A549 (cell line): Measurements from ENCODE around the gene PRKAG2. TPM values are rescaled to one million over a fixed set of nuclear protein-coding genes. Genes with fewer than 3 reads are reported as not detected.

Experiments used
- ATAC-seq, 2 experiments: fragments of 200-7000 bp in 1 of 2; fragments of >200 bp in 1 of 2; cut with Nextera tagmentation in 1 of 2; cut with Tn5 transposase in 1 of 2; 3 replicates each; pipeline versions ENCODE4 v1.8.0 to v1.9.1; 2018 to 2020; ENCODE audit warnings: mild to moderate bottlenecking in 1 of 2, moderate library complexity in 1 of 2
- CTCF ChIA-PET: fragments of 300-600 bp; sonication (Branson Sonifier 250); formaldehyde crosslinking; extraction: SDS; loops from one replicate; lab custom pipeline; 2021; ENCODE audit warnings: antibody characterized with exemption, inconsistent platforms; lab: Yijun Ruan, JAX
- POLR2A ChIA-PET: fragments of 350-600 bp; formaldehyde crosslinking; extraction: SDS; loops from one replicate; lab custom pipeline; 2021; ENCODE audit warnings: antibody characterized with exemption, inconsistent platforms; lab: Yijun Ruan, JAX
- DNase-seq, 2 experiments: peaks; one replicate each; pipeline versions ENCODE4 v3.0.0 to v3.0.0-alpha.2; 2011 to 2016; ENCODE audit warnings: low read depth in 1 of 2, low spot score in 1 of 2
- FAIRE-seq: peaks from 2 replicates; lab custom pipeline; 2011; peaks lifted over from hg19 to GRCh38; lab: Jason Lieb, UNC
- H3K27ac ChIP-seq, 2 experiments: fragments of >200 bp; sonication (Bioruptor Twin); formaldehyde crosslinking; 3 replicates each; pipeline ENCODE4 v1.5.1; 2016 to 2017
- H3K4me1 ChIP-seq: fragments of >200 bp; sonication (Bioruptor Twin); formaldehyde crosslinking; 3 replicates; pipeline ENCODE4 v1.6.1; 2016
- H3K4me2 ChIP-seq: fragments of >200 bp; sonication (Bioruptor Twin); formaldehyde crosslinking; 3 replicates; pipeline ENCODE4 v1.6.1; 2016
- H3K4me3 ChIP-seq: fragments of >200 bp; sonication (Bioruptor Twin); formaldehyde crosslinking; 3 replicates; pipeline ENCODE4 v1.5.1; 2016
- H3K9me3 ChIP-seq: fragments of >200 bp; sonication (Bioruptor Twin); formaldehyde crosslinking; 3 replicates; pipeline ENCODE4 v1.6.1; 2016
- CBX2 ChIP-seq: fragments of 200-600 bp; sonication (generic); IDR thresholded peaks from 2 replicates; pipeline ENCODE4 v1.6.1; 2016; ENCODE audit warnings: low read depth, mild to moderate bottlenecking, borderline replicate concordance
- CBX8 ChIP-seq: fragments of 200-600 bp; sonication (generic); IDR thresholded peaks from 2 replicates; pipeline ENCODE4 v1.6.1; 2016
- EHF ChIP-seq: fragments of 250-450 bp; sonication (Bioruptor Pico); IDR thresholded peaks from 2 replicates; pipeline ENCODE4 v1.5.0; 2020; ENCODE audit warnings: mild to moderate bottlenecking
- FOSL2 ChIP-seq, 2 experiments: fragments of 450-650 bp in 1 of 2; fragments of >200 bp in 1 of 2; sonication (Bioruptor Twin) in 1 of 2; formaldehyde crosslinking; IDR thresholded peaks; 2 replicates each; pipeline versions ENCODE4 v1.5.0 to v1.6.1; 2016 to 2020; ENCODE audit warnings: mild to moderate bottlenecking in 1 of 2, moderate library complexity in 1 of 2
- GATA3 ChIP-seq: IDR thresholded peaks from 2 replicates; pipeline ENCODE4 v1.6.1; 2012; ENCODE audit warnings: borderline replicate concordance
- HOXA7 ChIP-seq: fragments of 250-450 bp; sonication (Bioruptor Pico); IDR thresholded peaks from 2 replicates; pipeline ENCODE4 v1.5.0; 2020; ENCODE audit warnings: mild to moderate bottlenecking, moderate library complexity
- HOXB5 ChIP-seq: fragments of 250-450 bp; sonication (Bioruptor Pico); IDR thresholded peaks from 2 replicates; pipeline ENCODE4 v1.5.0; 2020; ENCODE audit warnings: mild to moderate bottlenecking, moderate library complexity
- MAZ ChIP-seq: fragments of 150-350 bp; IDR thresholded peaks from 2 replicates; pipeline ENCODE4 v1.6.1; 2014; ENCODE audit warnings: antibody characterized with exemption, low read depth, low read length, borderline replicate concordance
- MYC ChIP-seq: IDR thresholded peaks from 2 replicates; pipeline ENCODE4 v1.6.1; 2012; ENCODE audit warnings: mild to moderate bottlenecking, inconsistent platforms, low read length, improper control_type of control experiment, borderline replicate concordance
- NFE2L2 ChIP-seq: fragments of 150-350 bp; conservative IDR thresholded peaks from 2 replicates; pipeline ENCODE4 v1.6.1; 2014; ENCODE audit warnings: low read length
- NPAS2 ChIP-seq: fragments of 250-450 bp; sonication (Bioruptor Pico); IDR thresholded peaks from 2 replicates; pipeline ENCODE4 v1.8.0; 2022; ENCODE audit warnings: mild to moderate bottlenecking, moderate library complexity, borderline replicate concordance
- POLR2AphosphoS2 ChIP-seq: conservative IDR thresholded peaks from 2 replicates; pipeline ENCODE4 v1.6.1; 2012; ENCODE audit warnings: low read length, improper control_type of control experiment, inconsistent platforms
- RAD21 ChIP-seq, 2 experiments: fragments of >200 bp in 1 of 2; sonication (Bioruptor Twin) in 1 of 2; formaldehyde crosslinking in 1 of 2; IDR thresholded peaks in 1 of 2; conservative IDR thresholded peaks in 1 of 2; 2 replicates in 1 of 2; 3 replicates in 1 of 2; pipeline ENCODE4 v1.6.1; 2012 to 2018; ENCODE audit warnings: inconsistent platforms in 1 of 2
- RARB ChIP-seq: fragments of 250-450 bp; sonication (Bioruptor Pico); IDR thresholded peaks from 2 replicates; pipeline ENCODE4 v1.8.0; 2021; ENCODE audit warnings: mild to moderate bottlenecking, moderate library complexity
- RCOR1 ChIP-seq: fragments of 150-350 bp; IDR thresholded peaks from 2 replicates; pipeline ENCODE4 v1.6.1; 2014; ENCODE audit warnings: antibody characterized with exemption, low read length, low read depth
- RNF2 ChIP-seq: fragments of 200-600 bp; sonication (generic); IDR thresholded peaks from 2 replicates; pipeline ENCODE4 v1.6.1; 2016; ENCODE audit warnings: low read depth, mild to moderate bottlenecking, antibody characterized with exemption, moderate library complexity, borderline replicate concordance
- SMC3 ChIP-seq: fragments of >200 bp; sonication (Bioruptor Twin); formaldehyde crosslinking; IDR thresholded peaks from 3 replicates; pipeline ENCODE4 v1.6.1; 2018; ENCODE audit warnings: inconsistent platforms
- SREBF2 ChIP-seq: fragments of 450-650 bp; IDR thresholded peaks from 2 replicates; pipeline ENCODE4 v1.6.1; 2014; ENCODE audit warnings: mild to moderate bottlenecking, moderate library complexity
- TP53 ChIP-seq: fragments of 250-450 bp; sonication (Bioruptor Pico); IDR thresholded peaks from 2 replicates; pipeline ENCODE4 v1.5.0; 2021; ENCODE audit warnings: mild to moderate bottlenecking, moderate library complexity
- ZC3H11A ChIP-seq: fragments of 450-650 bp; IDR thresholded peaks from 2 replicates; pipeline ENCODE4 v1.6.1; 2014; ENCODE audit warnings: antibody characterized with exemption, mild to moderate bottlenecking
- ZFP36 ChIP-seq: fragments of 450-650 bp; IDR thresholded peaks from 2 replicates; pipeline ENCODE4 v1.6.1; 2014; ENCODE audit warnings: borderline replicate concordance; ENCODE audit not compliant: partially characterized antibody
- ZNF302 ChIP-seq: fragments of 250-450 bp; sonication (Bioruptor Pico); IDR thresholded peaks from 2 replicates; pipeline ENCODE4 v1.9.0; 2021; ENCODE audit warnings: inconsistent platforms, mild to moderate bottlenecking, moderate library complexity
- WGBS: methylation state at CpG from one replicate; pipeline ENCODE4 v1.1.6; 2017; ENCODE audit errors: missing lambda C conversion rate; 5-methylcytosine and 5-hydroxymethylcytosine counted together
- polyA plus RNA-seq, 4 experiments: library from polyadenylated mRNA; depleted of rRNA in 3 of 4; stranded (reverse); fragments of >200 nt; fragmentation: RNase III in 1 of 4; extraction: RNeasy Plus Mini Kit Qiagen cat#74134 plus additional on column Dnase treatment in 1 of 4; gene quantifications; 2 replicates in 3 of 4; 3 replicates in 1 of 4; pipeline ENCODE4 v1.2.3, GENCODE V29; 2011 to 2017
- TF ChIP-seq, protein P1 (sequence below): IDR thresholded peaks from 2 replicates; pipeline ENCODE4 v1.6.1; 2012; ENCODE audit warnings: low read depth, borderline replicate concordance

The PRKAG2 gene
- polyA plus RNA-seq, 2 of the 4 experiments (the other 2 are of a cell fraction), result 26.5 to 31.7 TPM

DNA sequence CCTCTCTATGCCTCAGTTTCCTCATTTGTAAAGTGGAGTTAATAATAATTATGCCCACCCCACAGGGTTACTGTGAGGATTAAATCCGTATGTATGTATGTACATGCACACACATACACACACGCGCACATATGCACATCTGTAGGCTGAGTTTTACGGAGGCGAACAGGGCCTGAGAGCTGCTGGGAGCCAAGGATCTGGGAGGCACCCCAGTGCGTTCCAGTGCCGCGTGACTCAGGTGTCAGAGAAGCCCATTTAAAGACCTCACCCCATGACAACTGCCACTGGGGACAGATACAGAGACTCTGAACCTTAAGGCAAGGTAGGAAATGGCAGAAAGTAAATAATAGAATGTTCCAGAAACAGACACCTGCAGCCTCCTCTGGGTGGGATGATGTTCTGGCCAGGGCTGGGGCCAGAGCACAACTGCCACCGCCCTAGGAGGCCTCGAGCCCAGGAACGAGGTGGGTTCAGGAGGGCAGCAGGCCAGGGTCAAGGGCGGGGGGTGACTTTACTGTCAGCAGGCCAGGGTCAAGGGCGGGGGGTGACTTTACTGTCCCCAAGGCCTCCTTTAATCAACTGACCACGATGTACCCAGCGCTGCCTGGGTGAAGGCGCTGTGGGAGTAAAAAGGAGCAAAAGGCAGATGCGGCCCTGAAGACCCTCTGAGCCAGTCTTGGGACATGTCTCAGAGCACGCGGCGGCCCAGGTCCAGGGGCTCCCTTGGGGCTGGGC, 54.9 kb downstream of the PRKAG2 start:
- 79% methylated on average over 20 of the region's 20 CpGs for WGBS
- ChIA-PET POLR2A (no interaction called here), CTCF (interaction anchor here (0.6 to 5.9 kb wide), 3 partner anchors 39 to 715 kb away, joined by 3 to 26 read pairs (median 3); no protein-coding TSS in a partner anchor)
- no peaks in the 10 kb centered on the region for H3K9me3 ChIP-seq
- FAIRE-seq, result no peak
- H3K27ac ChIP-seq, result no peak overlapping the region
- no peak overlapping the region for H3K4me3 ChIP-seq
- no peak overlapping the region for H3K4me2 ChIP-seq
- DNase-seq, result no peak
- H3K4me1 ChIP-seq, result no peaks in the 10 kb centered on the region
- TF ChIP-seq CBX8, result no peak
- TF ChIP-seq SREBF2, result no peak
- TF ChIP-seq TP53 (CRISPR knock-in tag), result no peak
- TF ChIP-seq CBX2, result no peak
- TF ChIP-seq RCOR1, result no peak
- TF ChIP-seq MAZ, result no peak
- TF ChIP-seq ZC3H11A, result no peak
- no peak for TF ChIP-seq HOXA7
- no peak for TF ChIP-seq NFE2L2
- TF ChIP-seq MYC, result no peak
- no peak for TF ChIP-seq EHF (CRISPR knock-in tag)
- ATAC-seq, result no peak

DNA sequence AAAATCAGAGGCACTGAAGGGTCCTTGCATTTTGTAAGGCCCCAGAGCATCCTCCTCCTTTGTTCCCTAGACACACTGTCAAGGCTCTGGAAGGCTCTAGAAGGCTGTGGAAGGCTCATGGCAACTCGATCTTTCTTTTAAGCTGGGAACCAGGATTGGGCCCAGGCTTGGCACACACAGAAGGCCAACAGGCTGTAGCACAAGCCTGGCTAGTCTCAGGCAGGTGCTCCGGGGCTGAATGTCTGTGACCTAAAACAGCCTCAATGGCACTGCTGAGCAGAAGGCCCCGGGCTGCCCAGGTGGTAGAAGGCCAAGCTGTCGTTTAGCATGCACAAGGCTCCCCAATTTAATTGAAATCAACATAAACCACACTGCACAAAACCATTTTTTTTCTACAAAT, 55.7 kb downstream of the PRKAG2 start:
- TF ChIP-seq, protein P1, sequence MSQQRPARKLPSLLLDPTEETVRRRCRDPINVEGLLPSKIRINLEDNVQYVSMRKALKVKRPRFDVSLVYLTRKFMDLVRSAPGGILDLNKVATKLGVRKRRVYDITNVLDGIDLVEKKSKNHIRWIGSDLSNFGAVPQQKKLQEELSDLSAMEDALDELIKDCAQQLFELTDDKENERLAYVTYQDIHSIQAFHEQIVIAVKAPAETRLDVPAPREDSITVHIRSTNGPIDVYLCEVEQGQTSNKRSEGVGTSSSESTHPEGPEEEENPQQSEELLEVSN, result no peak
- no peak for TF ChIP-seq HOXB5 (CRISPR knock-in tag)
- no peak for TF ChIP-seq RARB (CRISPR knock-in tag)
- no peak for TF ChIP-seq NPAS2 (CRISPR knock-in tag)
- TF ChIP-seq EHF (CRISPR knock-in tag), result no peak
- TF ChIP-seq ZC3H11A, result no peak
- TF ChIP-seq GATA3, result no peak
- no peak for ATAC-seq
- Histone ChIP-seq H3K27ac (no peak overlapping the region), H3K4me1 (no peaks in the 10 kb centered on the region), H3K9me3 (no peaks in the 10 kb centered on the region), H3K4me3 (no peak overlapping the region), H3K4me2 (no peak overlapping the region)
- FAIRE-seq, result no peak
- DNase-seq, result no peak
- WGBS, result 55% methylated on average over 4 of the region's 4 CpGs
- CTCF ChIA-PET, result interaction anchor here (5.9 kb wide), 1 partner anchor 38 kb away, joined by 26 read pairs; no protein-coding TSS in a partner anchor
- POLR2A ChIA-PET, result no interaction called here

DNA sequence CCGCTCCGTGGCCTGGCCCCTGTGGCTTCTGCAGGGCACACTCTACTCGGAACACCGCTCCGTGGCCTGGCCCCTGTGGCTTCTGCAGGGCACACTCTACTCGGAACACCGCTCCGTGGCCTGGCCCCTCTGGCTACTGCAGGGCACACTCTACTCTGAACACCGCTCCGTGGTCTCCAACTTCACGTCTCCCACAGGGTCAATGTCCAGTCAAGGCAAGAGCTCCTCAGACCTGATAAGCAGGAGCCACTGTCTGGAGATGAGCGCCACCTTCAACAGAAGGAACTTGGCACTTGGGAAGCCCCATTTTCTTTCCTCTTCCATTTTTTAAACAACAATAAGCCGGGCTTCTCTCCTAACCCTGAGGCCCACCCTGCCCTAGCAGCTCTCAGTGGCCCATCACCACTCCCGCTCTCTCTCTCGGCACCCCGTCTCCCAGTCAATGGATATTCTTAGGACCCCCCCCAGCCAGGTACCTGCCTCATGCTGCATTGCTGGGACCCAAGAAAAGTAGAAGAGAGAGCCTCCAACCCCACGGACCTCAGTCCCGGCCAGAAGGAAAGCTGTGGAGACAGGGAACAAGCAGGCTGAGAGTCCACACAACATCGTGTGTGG, 56.3 kb downstream of the PRKAG2 start:
- FAIRE-seq, result no peak

More for the DNA sequence above, 56.3 kb downstream of the PRKAG2 start:
- TF ChIP-seq ZNF302 (CRISPR knock-in tag), result no peak
- no peak for TF ChIP-seq RAD21 (conservative IDR thresholded peaks at IDR 0.05 in 1 of 2, IDR thresholded peaks at IDR 0.05 in 1 of 2)
- TF ChIP-seq NPAS2 (CRISPR knock-in tag), result no peak
- no peak for TF ChIP-seq ZC3H11A
- TF ChIP-seq POLR2AphosphoS2, result no peak
- no peak for TF ChIP-seq RNF2
- no peak for TF ChIP-seq ZFP36
- TF ChIP-seq MAZ, result no peak
- TF ChIP-seq SMC3, result no peak
- no peak for TF ChIP-seq FOSL2 (IDR thresholded peaks at IDR 0.05)
- TF ChIP-seq FOSL2 (CRISPR knock-in tag; IDR thresholded peaks at IDR 0.05), result no peak
- no peak for TF ChIP-seq CBX2
- H3K4me3 ChIP-seq, result no peak overlapping the region
- no peak for DNase-seq
- H3K9me3 ChIP-seq, result no peaks in the 10 kb centered on the region
- ChIA-PET CTCF (interaction anchor here (5.9 kb wide), 1 partner anchor 38 kb away, joined by 26 read pairs; no protein-coding TSS in a partner anchor), POLR2A (no interaction called here)
- H3K4me2 ChIP-seq, result no peak overlapping the region
- H3K4me1 ChIP-seq, result no peaks in the 10 kb centered on the region
- WGBS, result 72% methylated on average over 13 of the region's 19 CpGs
- no peak overlapping the region for H3K27ac ChIP-seq
- no peak for ATAC-seq
